Measurements from ENCODE around the gene MTHFSD. TPM values are rescaled to one million over a fixed set of nuclear protein-coding genes. Genes with fewer than 3 reads are reported as not detected.

The MTHFSD gene
- total RNA-seq, 2 donors from 2014 or later: 7.8 to 8.3 TPM

DNA sequence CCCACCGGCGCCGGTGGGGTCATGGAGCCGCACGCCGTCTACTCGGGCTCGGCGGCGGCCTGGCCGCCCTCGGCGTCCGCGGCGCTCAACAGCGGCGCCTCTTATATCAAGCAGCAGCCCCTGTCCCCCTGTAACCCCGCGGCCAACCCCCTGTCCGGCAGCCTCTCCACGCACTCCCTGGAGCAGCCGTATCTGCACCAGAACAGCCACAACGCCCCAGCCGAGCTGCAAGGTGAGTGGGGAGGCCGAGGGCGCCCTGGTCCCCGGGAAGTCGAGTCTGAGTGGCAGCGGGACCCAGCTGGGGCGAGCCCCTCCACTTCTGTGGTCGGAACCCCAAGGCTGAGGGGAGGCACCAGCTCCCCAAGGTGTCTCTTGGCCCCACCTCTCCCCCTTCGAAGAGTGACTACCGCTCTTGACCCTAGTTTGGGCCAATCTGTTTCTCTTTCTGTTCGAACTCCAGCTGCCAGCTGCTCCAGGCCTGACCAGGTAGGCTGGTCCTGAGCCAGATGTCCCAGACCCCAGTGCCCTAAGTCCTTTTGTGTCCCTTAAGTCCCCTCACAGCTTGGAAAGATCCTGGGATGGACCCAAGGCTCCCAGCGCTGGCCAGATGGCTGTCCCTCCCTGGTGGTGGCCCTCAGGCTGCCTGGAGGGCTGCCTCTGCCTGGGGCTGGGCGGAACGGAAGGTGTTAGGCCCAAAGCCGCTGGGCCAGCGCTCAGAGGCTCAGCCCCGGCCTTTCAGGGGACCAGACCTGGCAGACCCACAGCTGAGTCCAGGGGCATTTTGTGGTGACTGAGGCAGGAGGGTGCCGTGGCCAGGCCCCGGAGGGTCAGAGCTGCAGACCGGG is 43.5 kb downstream of the MTHFSD start:
- H3K9me3 ChIP-seq: no peaks in the 10 kb centered on the region
- H3K4me1 ChIP-seq: peaks cover 0 to 51% of the 10 kb centered on the region in 2 donors
- no peak for DNase-seq (ENCODE audit: low spot score)
- peak overlapping the region in 1 of 2 donors; percentile 63 for H3K4me3 ChIP-seq
- TF ChIP-seq, protein P1, sequence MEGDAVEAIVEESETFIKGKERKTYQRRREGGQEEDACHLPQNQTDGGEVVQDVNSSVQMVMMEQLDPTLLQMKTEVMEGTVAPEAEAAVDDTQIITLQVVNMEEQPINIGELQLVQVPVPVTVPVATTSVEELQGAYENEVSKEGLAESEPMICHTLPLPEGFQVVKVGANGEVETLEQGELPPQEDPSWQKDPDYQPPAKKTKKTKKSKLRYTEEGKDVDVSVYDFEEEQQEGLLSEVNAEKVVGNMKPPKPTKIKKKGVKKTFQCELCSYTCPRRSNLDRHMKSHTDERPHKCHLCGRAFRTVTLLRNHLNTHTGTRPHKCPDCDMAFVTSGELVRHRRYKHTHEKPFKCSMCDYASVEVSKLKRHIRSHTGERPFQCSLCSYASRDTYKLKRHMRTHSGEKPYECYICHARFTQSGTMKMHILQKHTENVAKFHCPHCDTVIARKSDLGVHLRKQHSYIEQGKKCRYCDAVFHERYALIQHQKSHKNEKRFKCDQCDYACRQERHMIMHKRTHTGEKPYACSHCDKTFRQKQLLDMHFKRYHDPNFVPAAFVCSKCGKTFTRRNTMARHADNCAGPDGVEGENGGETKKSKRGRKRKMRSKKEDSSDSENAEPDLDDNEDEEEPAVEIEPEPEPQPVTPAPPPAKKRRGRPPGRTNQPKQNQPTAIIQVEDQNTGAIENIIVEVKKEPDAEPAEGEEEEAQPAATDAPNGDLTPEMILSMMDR (IDR thresholded peaks at IDR 0.05): no peak
- H3K27ac ChIP-seq: peak overlapping the region in 1 of 2 donors; percentile 57
- H3K27me3 ChIP-seq: peaks cover 23 to 62% of the 10 kb centered on the region in 2 donors
- H3K36me3 ChIP-seq: no peaks in the 10 kb centered on the region

DNA sequence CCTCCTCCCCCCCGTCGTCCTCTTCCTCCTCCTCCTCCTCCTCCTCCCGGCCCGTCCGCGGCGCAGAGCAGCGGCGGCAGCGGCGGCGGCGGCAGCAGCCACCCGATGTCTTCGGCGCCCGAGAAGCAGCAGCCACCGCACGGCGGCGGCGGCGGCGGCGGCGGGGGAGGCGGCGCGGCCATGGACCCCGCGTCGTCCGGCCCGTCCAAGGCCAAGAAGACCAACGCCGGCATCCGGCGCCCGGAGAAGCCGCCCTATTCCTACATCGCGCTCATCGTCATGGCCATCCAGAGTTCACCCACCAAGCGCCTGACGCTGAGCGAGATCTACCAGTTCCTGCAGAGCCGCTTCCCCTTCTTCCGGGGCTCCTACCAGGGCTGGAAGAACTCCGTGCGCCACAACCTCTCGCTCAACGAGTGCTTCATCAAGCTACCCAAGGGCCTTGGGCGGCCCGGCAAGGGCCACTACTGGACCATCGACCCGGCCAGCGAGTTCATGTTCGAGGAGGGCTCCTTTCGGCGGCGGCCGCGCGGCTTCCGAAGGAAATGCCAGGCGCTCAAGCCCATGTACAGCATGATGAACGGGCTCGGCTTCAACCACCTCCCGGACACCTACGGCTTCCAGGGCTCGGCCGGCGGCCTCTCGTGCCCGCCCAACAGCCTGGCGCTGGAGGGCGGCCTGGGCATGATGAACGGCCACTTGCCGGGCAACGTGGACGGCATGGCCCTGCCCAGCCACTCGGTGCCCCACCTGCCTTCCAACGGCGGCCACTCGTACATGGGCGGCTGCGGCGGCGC is 44.4 kb downstream of the MTHFSD start, which contains the start of gene FOXF1:
Gene FOXF1 (plus strand): TSS at position 63 of the 797 bp plus-strand sequence. CDS start 43 bp downstream, at position 106.
- Histone ChIP-seq H3K27me3 (peaks cover 30 to 61% of the 10 kb centered on the region in 2 donors), H3K27ac (peak within 1 kb of the TSS; percentile 54 to 78)

DNA sequence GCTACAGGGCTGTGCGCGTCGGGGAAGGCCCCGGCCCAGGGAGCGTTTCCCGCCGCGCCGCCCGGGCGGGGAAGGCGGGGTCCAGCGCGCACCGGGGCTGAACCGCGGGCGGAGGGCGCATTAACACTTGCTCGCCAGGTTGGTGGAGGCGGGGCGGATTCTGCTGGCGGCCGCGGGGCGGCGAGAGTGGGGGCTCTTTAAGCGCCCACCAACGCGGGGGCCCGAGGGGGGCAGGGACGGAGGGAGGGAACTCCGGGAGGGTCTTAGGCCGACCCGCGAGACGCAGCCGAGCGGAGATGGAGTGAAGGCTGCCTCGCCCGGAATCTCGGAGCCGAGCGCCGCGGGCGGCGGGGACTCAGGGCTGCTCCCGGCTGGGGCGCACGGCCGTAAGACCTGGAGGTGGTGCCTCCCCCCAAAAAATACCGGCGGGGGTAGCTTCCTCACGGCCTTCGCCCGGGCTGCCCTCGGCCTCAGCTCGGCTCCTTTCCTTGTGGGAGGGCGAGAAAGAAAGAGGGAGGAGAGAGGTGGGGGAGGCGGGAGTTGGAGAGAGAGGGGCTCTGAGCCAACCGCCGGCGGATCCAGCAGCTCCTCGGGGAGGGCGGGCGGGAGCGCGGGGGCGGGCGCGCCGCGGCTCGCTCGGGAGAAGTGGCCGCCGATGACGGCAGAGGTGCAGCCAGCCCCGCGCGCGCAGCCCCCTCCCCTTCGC is 45.1 kb downstream of the MTHFSD start:
- Histone ChIP-seq H3K4me1 (peaks cover 0 to 48% of the 10 kb centered on the region in 2 donors), H3K36me3 (no peaks in the 10 kb centered on the region), H3K27me3 (peaks cover 35 to 54% of the 10 kb centered on the region in 2 donors), H3K4me3 (peak overlapping the region; percentile 46 to 63), H3K27ac (peak overlapping the region; percentile 54 to 78), H3K9me3 (no peaks in the 10 kb centered on the region)
- no peak for DNase-seq (ENCODE audit: low spot score)
- TF ChIP-seq, protein P1 (IDR thresholded peaks at IDR 0.05): no peak

More for the DNA sequence above, 44.4 kb downstream of the MTHFSD start, which contains the start of gene FOXF1:
- no peaks in the 10 kb centered on the region for H3K36me3 ChIP-seq
- TF ChIP-seq, protein P1 (IDR thresholded peaks at IDR 0.05): no peak
- no peaks in the 10 kb centered on the region for H3K9me3 ChIP-seq
- peaks cover 0 to 45% of the 10 kb centered on the region in 2 donors for H3K4me1 ChIP-seq
- DNase-seq (ENCODE audit: low spot score): no peak
- H3K4me3 ChIP-seq: peak within 1 kb of the TSS; percentile 46 to 63

DNA sequence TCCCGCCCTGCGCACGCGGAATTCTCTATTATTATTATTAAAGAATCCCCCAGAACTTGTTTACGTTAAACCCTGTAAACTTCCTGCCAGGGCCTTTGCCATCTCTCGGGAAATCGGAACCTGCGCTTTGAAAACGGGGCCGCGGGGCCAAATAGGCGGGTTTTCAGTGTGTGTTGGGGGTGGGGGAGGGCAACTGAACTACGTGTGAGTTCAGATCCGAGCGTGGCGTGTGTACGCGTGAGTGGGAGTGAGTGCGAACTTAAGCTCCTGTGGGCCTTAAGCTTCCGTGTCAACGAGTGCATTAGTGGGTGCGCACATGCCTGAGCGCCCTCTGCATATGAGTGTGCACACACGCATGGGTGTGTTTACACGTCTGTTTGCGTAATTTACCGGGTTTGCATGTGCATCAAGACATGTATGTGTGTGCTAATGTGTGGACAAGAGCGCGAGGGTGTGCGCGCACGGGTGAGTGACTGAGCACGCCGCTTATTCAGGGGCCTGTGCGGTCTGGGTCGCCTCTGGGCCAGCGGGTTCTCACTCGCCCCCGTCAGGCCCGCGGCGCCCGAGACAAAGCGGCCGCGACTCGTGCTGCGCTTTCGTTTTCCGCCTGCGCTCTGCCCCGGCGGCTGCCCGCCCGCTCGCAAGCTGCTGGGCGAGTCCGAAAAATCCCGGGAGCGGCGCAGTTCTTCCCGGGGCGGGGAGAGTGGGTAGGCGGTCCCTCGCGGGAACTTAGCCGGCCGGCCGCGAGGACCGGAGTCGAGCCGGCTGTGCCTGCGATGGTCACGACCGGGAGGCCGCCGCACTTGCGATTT is 45.9 kb downstream of the MTHFSD start:
- Histone ChIP-seq H3K36me3 (no peaks in the 10 kb centered on the region), H3K4me3 (peak overlapping the region; percentile 46 to 63), H3K9me3 (no peaks in the 10 kb centered on the region), H3K27ac (peak overlapping the region; percentile 54 to 78), H3K4me1 (peaks cover 0 to 51% of the 10 kb centered on the region in 2 donors), H3K27me3 (peaks cover 42 to 60% of the 10 kb centered on the region in 2 donors)
- no peak for DNase-seq (ENCODE audit: low spot score)
- TF ChIP-seq, protein P1 (IDR thresholded peaks at IDR 0.05): peak in 1 of 2 donors; percentile 18
